Stimulated activated naive B cell treated with anti-CD40 and anti-IgM and Interleukin-4, amounts not matched to agents 10 μg/mL and 1 μg/mL and 100 μg/mL, for 72 hours (primary cell): ENCODE results near the gene PKD2L1.
"Not testable (repeated sequence)": the region's sequence is repeated elsewhere in the genome, so short reads cannot be mapped to it uniquely, and the experiment has no call there.

Experiments used
- ATAC-seq, 2 donors: fragments of 150-1000 bp; cut with Tn5 transposase; replicated peaks; 2 replicates each; pipeline ENCODE4 v1.10.0; 2021; ENCODE audit warnings: moderate library complexity in 1 of 2
- DNase-seq: peaks from one replicate; pipeline ENCODE4 v3.0.0; 2021
- H3K27ac Mint-ChIP-seq: one replicate; pipeline ENCODE4 v1.8.0; 2022; ENCODE audit warnings: mild to moderate bottlenecking, mixed read lengths
- H3K27me3 Mint-ChIP-seq, 2 donors: one replicate each; pipeline ENCODE4 v1.8.0; 2022; ENCODE audit warnings: mixed read lengths in 2 of 2
- H3K36me3 Mint-ChIP-seq, 2 donors: one replicate each; pipeline ENCODE4 v1.8.0; 2022; ENCODE audit warnings: mixed read lengths in 2 of 2, mild to moderate bottlenecking in 1 of 2
- H3K4me1 Mint-ChIP-seq, 2 donors: one replicate each; pipeline ENCODE4 v1.8.0; 2022; ENCODE audit warnings: mixed read lengths in 2 of 2, mild to moderate bottlenecking in 1 of 2
- H3K4me3 Mint-ChIP-seq, 2 donors: one replicate each; pipeline ENCODE4 v1.8.0; 2022; ENCODE audit warnings: mild to moderate bottlenecking in 2 of 2, mixed read lengths in 2 of 2, moderate library complexity in 1 of 2
- H3K9me3 Mint-ChIP-seq, 2 donors: one replicate each; pipeline ENCODE4 v1.8.0; 2022; ENCODE audit warnings: mixed read lengths in 2 of 2, mild to moderate bottlenecking in 1 of 2

The PKD2L1 gene

GRCh38 chr10:100293066-100293465, 37.0 kb downstream of the PKD2L1 start:
- no peaks in the 10 kb centered on the region for H3K36me3 Mint-ChIP-seq
- H3K27me3 Mint-ChIP-seq = peaks cover 19 to 28% of the 10 kb centered on the region in 2 donors

GRCh38 chr10:100292300-100292699, 37.7 kb downstream of the PKD2L1 start:
- H3K4me3 Mint-ChIP-seq, H3K9me3 Mint-ChIP-seq, H3K27ac Mint-ChIP-seq, H3K36me3 Mint-ChIP-seq, DNase-seq, ATAC-seq: not testable (repeated sequence)
- Mint-ChIP-seq H3K27me3 (peaks cover 19 to 28% of the 10 kb centered on the region in 2 donors), H3K4me1 (peaks cover 12 to 15% of the 10 kb centered on the region in 2 donors)

More at GRCh38 chr10:100293066-100293465, 37.0 kb downstream of the PKD2L1 start:
- no peak for DNase-seq
- H3K27ac Mint-ChIP-seq = no peak overlapping the region
- no peak overlapping the region for H3K4me3 Mint-ChIP-seq
- no peak for ATAC-seq
- H3K4me1 Mint-ChIP-seq = peaks cover 12 to 19% of the 10 kb centered on the region in 2 donors
- H3K9me3 Mint-ChIP-seq = no peaks in the 10 kb centered on the region

- H3K27me3 Mint-ChIP-seq = peaks cover 19 to 24% of the 10 kb centered on the region in 2 donors
- ATAC-seq (no peak), DNase-seq (no peak)
- H3K4me3 Mint-ChIP-seq = no peak overlapping the region
- H3K27ac Mint-ChIP-seq = no peak overlapping the region
- H3K9me3 Mint-ChIP-seq = no peaks in the 10 kb centered on the region
- peaks cover 0 to 3% of the 10 kb centered on the region in 2 donors for H3K36me3 Mint-ChIP-seq
- H3K4me1 Mint-ChIP-seq = peaks cover 10 to 12% of the 10 kb centered on the region in 2 donors
Observed at GRCh38 chr10:100291356-100291755, 38.7 kb downstream of the PKD2L1 start.

GRCh38 chr10:100289641-100290040, 40.4 kb downstream of the PKD2L1 start:
- H3K4me3 Mint-ChIP-seq = no peak overlapping the region
- no peak for ATAC-seq
- H3K4me1 Mint-ChIP-seq = peaks cover 18 to 21% of the 10 kb centered on the region in 2 donors
- H3K9me3 Mint-ChIP-seq = no peaks in the 10 kb centered on the region
- peaks cover 12 to 14% of the 10 kb centered on the region in 2 donors for H3K27me3 Mint-ChIP-seq
- H3K36me3 Mint-ChIP-seq = peaks cover 8 to 15% of the 10 kb centered on the region in 2 donors
- no peak overlapping the region for H3K27ac Mint-ChIP-seq
- no peak for DNase-seq

GRCh38 chr10:100288196-100288595, 41.8 kb downstream of the PKD2L1 start:
- DNase-seq = no peak
- Mint-ChIP-seq H3K9me3 (no peaks in the 10 kb centered on the region), H3K4me3 (no peak overlapping the region), H3K27me3 (peaks cover 6 to 11% of the 10 kb centered on the region in 2 donors), H3K36me3 (peaks cover 8 to 17% of the 10 kb centered on the region in 2 donors), H3K27ac (peak overlapping the region; percentile 16), H3K4me1 (peaks cover 21 to 26% of the 10 kb centered on the region in 2 donors)
- ATAC-seq = no peak

GRCh38 chr10:100287756-100288155, 42.3 kb downstream of the PKD2L1 start:
- Mint-ChIP-seq H3K4me3 (peak overlapping the region in 1 of 2 donors; percentile 64), H3K36me3 (peaks cover 8 to 17% of the 10 kb centered on the region in 2 donors)
- no peak for ATAC-seq

GRCh38 chr10:100286051-100287033, 43.7 kb downstream of the PKD2L1 start, which contains the start of gene BLOC1S2:
Gene BLOC1S2, minus strand, starts transcription at chr10:100286680. Its CDS starts 21 bp downstream, at chr10:100286659.
- Mint-ChIP-seq H3K9me3 (no peaks in the 10 kb centered on the region), H3K4me3 (peak within 1 kb of the TSS; percentile 97), H3K36me3 (peaks cover 8 to 17% of the 10 kb centered on the region in 2 donors), H3K27me3 (peaks cover under 1% of the 10 kb centered on the region in 2 donors), H3K4me1 (peaks cover 21 to 26% of the 10 kb centered on the region in 2 donors), H3K27ac (peak within 1 kb of the TSS; percentile 97)
- DNase-seq (peak; percentile 89), ATAC-seq (peak; percentile 90 to 91)

More at GRCh38 chr10:100287756-100288155, 42.3 kb downstream of the PKD2L1 start:
- no peak for DNase-seq
- Mint-ChIP-seq H3K4me1 (peaks cover 21 to 26% of the 10 kb centered on the region in 2 donors), H3K27ac (peak overlapping the region; percentile 14), H3K27me3 (peaks cover 6 to 11% of the 10 kb centered on the region in 2 donors), H3K9me3 (no peaks in the 10 kb centered on the region)

GRCh38 chr10:100285326-100285725, 44.7 kb downstream of the PKD2L1 start:
- H3K27me3 Mint-ChIP-seq, H3K9me3 Mint-ChIP-seq, DNase-seq, ATAC-seq: not testable (repeated sequence)
- H3K4me3 Mint-ChIP-seq = peak overlapping the region; percentile 97
- H3K27ac Mint-ChIP-seq = peak overlapping the region; percentile 97
- peaks cover 12 to 24% of the 10 kb centered on the region in 2 donors for H3K36me3 Mint-ChIP-seq
- H3K4me1 Mint-ChIP-seq = peaks cover 26 to 35% of the 10 kb centered on the region in 2 donors

GRCh38 chr10:100282907-100283306, 47.1 kb downstream of the PKD2L1 start:
- peaks cover 18 to 35% of the 10 kb centered on the region in 2 donors for H3K36me3 Mint-ChIP-seq
- no peaks in the 10 kb centered on the region for H3K27me3 Mint-ChIP-seq
- H3K27ac Mint-ChIP-seq = no peak overlapping the region
- H3K9me3 Mint-ChIP-seq = no peaks in the 10 kb centered on the region
- no peak overlapping the region for H3K4me3 Mint-ChIP-seq
- ATAC-seq (peak; percentile 16 to 36), DNase-seq (no peak)
- H3K4me1 Mint-ChIP-seq = peaks cover 23 to 35% of the 10 kb centered on the region in 2 donors

- H3K9me3 Mint-ChIP-seq, H3K4me1 Mint-ChIP-seq, DNase-seq, H3K4me3 Mint-ChIP-seq, H3K27me3 Mint-ChIP-seq, ATAC-seq: not testable (repeated sequence)
- Mint-ChIP-seq H3K36me3 (peaks cover 19 to 45% of the 10 kb centered on the region in 2 donors), H3K27ac (peak overlapping the region; percentile 73)
Observed at GRCh38 chr10:100276971-100277370, 53.1 kb downstream of the PKD2L1 start.

- Mint-ChIP-seq H3K9me3 (no peaks in the 10 kb centered on the region), H3K27ac (peak within 1 kb of the TSS; percentile 100), H3K4me1 (peaks cover 19 to 28% of the 10 kb centered on the region in 2 donors), H3K4me3 (peak within 1 kb of the TSS; percentile 100), H3K36me3 (peaks cover 24 to 40% of the 10 kb centered on the region in 2 donors), H3K27me3 (no peaks in the 10 kb centered on the region)
- DNase-seq = peak; percentile 62
- peak; percentile 80 to 83 for ATAC-seq
Observed at GRCh38 chr10:100267239-100268104, 62.6 kb downstream of the PKD2L1 start, which contains the start of gene CWF19L1. Gene CWF19L1, minus strand, starts transcription at chr10:100267638. Its CDS starts 45 bp downstream, at chr10:100267593.

- Mint-ChIP-seq H3K4me3 (peak overlapping the region; percentile 68 to 100), H3K27ac (peak overlapping the region; percentile 51), H3K9me3 (no peaks in the 10 kb centered on the region), H3K4me1 (peaks cover 24 to 34% of the 10 kb centered on the region in 2 donors), H3K27me3 (no peaks in the 10 kb centered on the region), H3K36me3 (peaks cover 25 to 40% of the 10 kb centered on the region in 2 donors)
- ATAC-seq = no peak
- no peak for DNase-seq
Observed at GRCh38 chr10:100265821-100266485, 64.1 kb downstream of the PKD2L1 start.

GRCh38 chr10:100254191-100254590, 75.8 kb downstream of the PKD2L1 start:
- peaks cover 38 to 45% of the 10 kb centered on the region in 2 donors for H3K36me3 Mint-ChIP-seq

More at GRCh38 chr10:100254191-100254590, 75.8 kb downstream of the PKD2L1 start:
- Mint-ChIP-seq H3K27ac (no peak overlapping the region), H3K27me3 (no peaks in the 10 kb centered on the region), H3K4me1 (peaks cover 5 to 13% of the 10 kb centered on the region in 2 donors), H3K9me3 (no peaks in the 10 kb centered on the region), H3K4me3 (no peak overlapping the region)
- DNase-seq (no peak), ATAC-seq (no peak)
